Liver (tissue), 3 donors: ENCODE data around the gene AP2S1.

Experiments
- FOXA1 ChIP-seq: IDR thresholded peaks from 2 replicates; pipeline ENCODE4 v1.6.1; 2016; ENCODE audit warnings: antibody characterized with exemption
- GABPA ChIP-seq, 2 donors: IDR thresholded peaks in 1 of 2; conservative IDR thresholded peaks in 1 of 2; 2 replicates each; pipeline ENCODE4 v1.6.1; 2016; ENCODE audit warnings: antibody characterized with exemption in 2 of 2, mild to moderate bottlenecking in 1 of 2, moderate library complexity in 1 of 2
- JUND ChIP-seq, 2 donors: IDR thresholded peaks; 2 replicates each; pipeline ENCODE4 v1.6.1; 2016; ENCODE audit warnings: antibody characterized with exemption in 2 of 2
- SP1 ChIP-seq: IDR thresholded peaks from 2 replicates; pipeline ENCODE4 v1.6.1; 2018; ENCODE audit warnings: antibody characterized with exemption, mild to moderate bottlenecking
- TAF1 ChIP-seq: conservative IDR thresholded peaks from 2 replicates; pipeline ENCODE4 v1.6.1; 2016; ENCODE audit warnings: antibody characterized with exemption, mild to moderate bottlenecking
- YY1 ChIP-seq: IDR thresholded peaks from 2 replicates; pipeline ENCODE4 v1.6.1; 2016; ENCODE audit warnings: antibody characterized with exemption, mild to moderate bottlenecking
- TF ChIP-seq, protein P1 (sequence below): fragments of 150-350 bp; IDR thresholded peaks from 2 replicates; pipeline ENCODE4 v1.5.1; 2017; ENCODE audit warnings: improper control_type of control experiment, low read depth, low read length; ENCODE audit not compliant: missing input control
- TF ChIP-seq, protein P2 (sequence below): IDR thresholded peaks from 2 replicates; pipeline ENCODE4 v1.6.1; 2016; ENCODE audit warnings: antibody characterized with exemption
- TF ChIP-seq, protein P3 (sequence below): IDR thresholded peaks from 2 replicates; pipeline ENCODE4 v1.6.1; 2016; ENCODE audit warnings: antibody characterized with exemption
- TF ChIP-seq, protein P4 (sequence below): IDR thresholded peaks from 2 replicates; pipeline ENCODE4 v1.6.1; 2016; ENCODE audit warnings: antibody characterized with exemption, mild to moderate bottlenecking
- donor health status: healthy.
- donor health status: healthy.

DNA sequence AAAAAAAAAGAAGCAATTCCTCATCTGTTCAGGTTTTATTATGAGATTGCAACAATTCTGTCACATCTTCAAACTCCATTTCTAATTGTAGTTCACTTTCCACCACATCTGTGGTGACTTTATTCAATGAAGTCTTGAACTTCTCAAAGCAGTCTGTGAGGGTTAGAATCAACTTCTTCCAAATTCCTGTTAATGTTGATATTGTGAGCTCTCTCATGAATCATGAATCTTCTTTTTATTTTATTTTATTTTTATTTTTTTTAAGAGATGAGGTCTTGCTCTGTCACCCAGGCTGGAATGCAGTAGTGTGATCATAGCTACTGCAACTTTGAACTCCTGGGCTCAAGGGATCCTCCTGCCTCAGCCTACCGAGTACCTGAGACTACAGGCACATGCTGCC lies 29.8 kb upstream of the AP2S1 start:
- TF ChIP-seq, protein P1, sequence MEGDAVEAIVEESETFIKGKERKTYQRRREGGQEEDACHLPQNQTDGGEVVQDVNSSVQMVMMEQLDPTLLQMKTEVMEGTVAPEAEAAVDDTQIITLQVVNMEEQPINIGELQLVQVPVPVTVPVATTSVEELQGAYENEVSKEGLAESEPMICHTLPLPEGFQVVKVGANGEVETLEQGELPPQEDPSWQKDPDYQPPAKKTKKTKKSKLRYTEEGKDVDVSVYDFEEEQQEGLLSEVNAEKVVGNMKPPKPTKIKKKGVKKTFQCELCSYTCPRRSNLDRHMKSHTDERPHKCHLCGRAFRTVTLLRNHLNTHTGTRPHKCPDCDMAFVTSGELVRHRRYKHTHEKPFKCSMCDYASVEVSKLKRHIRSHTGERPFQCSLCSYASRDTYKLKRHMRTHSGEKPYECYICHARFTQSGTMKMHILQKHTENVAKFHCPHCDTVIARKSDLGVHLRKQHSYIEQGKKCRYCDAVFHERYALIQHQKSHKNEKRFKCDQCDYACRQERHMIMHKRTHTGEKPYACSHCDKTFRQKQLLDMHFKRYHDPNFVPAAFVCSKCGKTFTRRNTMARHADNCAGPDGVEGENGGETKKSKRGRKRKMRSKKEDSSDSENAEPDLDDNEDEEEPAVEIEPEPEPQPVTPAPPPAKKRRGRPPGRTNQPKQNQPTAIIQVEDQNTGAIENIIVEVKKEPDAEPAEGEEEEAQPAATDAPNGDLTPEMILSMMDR = no peak
- no peak for TF ChIP-seq JUND (IDR thresholded peaks at IDR 0.05)
- TF ChIP-seq YY1 = no peak
- TF ChIP-seq, protein P2, sequence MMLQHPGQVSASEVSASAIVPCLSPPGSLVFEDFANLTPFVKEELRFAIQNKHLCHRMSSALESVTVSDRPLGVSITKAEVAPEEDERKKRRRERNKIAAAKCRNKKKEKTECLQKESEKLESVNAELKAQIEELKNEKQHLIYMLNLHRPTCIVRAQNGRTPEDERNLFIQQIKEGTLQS = no peak
- TF ChIP-seq TAF1 = no peak
- no peak for TF ChIP-seq SP1
- TF ChIP-seq GABPA (IDR thresholded peaks at IDR 0.05 in 1 of 2, conservative IDR thresholded peaks at IDR 0.05 in 1 of 2) = no peak
- TF ChIP-seq FOXA1 = no peak
- TF ChIP-seq, protein P3, sequence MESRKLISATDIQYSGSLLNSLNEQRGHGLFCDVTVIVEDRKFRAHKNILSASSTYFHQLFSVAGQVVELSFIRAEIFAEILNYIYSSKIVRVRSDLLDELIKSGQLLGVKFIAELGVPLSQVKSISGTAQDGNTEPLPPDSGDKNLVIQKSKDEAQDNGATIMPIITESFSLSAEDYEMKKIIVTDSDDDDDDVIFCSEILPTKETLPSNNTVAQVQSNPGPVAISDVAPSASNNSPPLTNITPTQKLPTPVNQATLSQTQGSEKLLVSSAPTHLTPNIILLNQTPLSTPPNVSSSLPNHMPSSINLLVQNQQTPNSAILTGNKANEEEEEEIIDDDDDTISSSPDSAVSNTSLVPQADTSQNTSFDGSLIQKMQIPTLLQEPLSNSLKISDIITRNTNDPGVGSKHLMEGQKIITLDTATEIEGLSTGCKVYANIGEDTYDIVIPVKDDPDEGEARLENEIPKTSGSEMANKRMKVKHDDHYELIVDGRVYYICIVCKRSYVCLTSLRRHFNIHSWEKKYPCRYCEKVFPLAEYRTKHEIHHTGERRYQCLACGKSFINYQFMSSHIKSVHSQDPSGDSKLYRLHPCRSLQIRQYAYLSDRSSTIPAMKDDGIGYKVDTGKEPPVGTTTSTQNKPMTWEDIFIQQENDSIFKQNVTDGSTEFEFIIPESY = no peak
- TF ChIP-seq, protein P4, sequence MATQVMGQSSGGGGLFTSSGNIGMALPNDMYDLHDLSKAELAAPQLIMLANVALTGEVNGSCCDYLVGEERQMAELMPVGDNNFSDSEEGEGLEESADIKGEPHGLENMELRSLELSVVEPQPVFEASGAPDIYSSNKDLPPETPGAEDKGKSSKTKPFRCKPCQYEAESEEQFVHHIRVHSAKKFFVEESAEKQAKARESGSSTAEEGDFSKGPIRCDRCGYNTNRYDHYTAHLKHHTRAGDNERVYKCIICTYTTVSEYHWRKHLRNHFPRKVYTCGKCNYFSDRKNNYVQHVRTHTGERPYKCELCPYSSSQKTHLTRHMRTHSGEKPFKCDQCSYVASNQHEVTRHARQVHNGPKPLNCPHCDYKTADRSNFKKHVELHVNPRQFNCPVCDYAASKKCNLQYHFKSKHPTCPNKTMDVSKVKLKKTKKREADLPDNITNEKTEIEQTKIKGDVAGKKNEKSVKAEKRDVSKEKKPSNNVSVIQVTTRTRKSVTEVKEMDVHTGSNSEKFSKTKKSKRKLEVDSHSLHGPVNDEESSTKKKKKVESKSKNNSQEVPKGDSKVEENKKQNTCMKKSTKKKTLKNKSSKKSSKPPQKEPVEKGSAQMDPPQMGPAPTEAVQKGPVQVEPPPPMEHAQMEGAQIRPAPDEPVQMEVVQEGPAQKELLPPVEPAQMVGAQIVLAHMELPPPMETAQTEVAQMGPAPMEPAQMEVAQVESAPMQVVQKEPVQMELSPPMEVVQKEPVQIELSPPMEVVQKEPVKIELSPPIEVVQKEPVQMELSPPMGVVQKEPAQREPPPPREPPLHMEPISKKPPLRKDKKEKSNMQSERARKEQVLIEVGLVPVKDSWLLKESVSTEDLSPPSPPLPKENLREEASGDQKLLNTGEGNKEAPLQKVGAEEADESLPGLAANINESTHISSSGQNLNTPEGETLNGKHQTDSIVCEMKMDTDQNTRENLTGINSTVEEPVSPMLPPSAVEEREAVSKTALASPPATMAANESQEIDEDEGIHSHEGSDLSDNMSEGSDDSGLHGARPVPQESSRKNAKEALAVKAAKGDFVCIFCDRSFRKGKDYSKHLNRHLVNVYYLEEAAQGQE = no peak
